ENCODE results near the gene PKDREJ.

The PKDREJ gene

GRCh38 chr22:46237453-46238124 is 25.6 kb downstream of the PKDREJ start:
- no peak for DNase-seq

GRCh38 chr22:46234969-46235368 is 28.2 kb downstream of the PKDREJ start:
- DNase-seq, result no peak

- DNase-seq, result no peak
Measured at GRCh38 chr22:46233231-46233630, 29.9 kb downstream of the PKDREJ start.

- no peak for DNase-seq
Measured at GRCh38 chr22:46230262-46230901, 32.8 kb downstream of the PKDREJ start.

- no peak for DNase-seq
Measured at GRCh38 chr22:46229701-46230100, 33.4 kb downstream of the PKDREJ start.

GRCh38 chr22:46226577-46226976 is 36.6 kb downstream of the PKDREJ start:
- DNase-seq, result no peak

GRCh38 chr22:46225631-46226030 is 37.5 kb downstream of the PKDREJ start:
- no peak for DNase-seq

GRCh38 chr22:46224898-46225290 is 38.2 kb downstream of the PKDREJ start:
- DNase-seq, result no peak

- no peak for DNase-seq
Measured at GRCh38 chr22:46224044-46224897, 38.9 kb downstream of the PKDREJ start.

GRCh38 chr22:46220921-46221320 is 42.2 kb downstream of the PKDREJ start:
- DNase-seq, result no peak

- no peak for DNase-seq
Measured at GRCh38 chr22:46219636-46220035, 43.5 kb downstream of the PKDREJ start.

- DNase-seq, result no peak
Measured at GRCh38 chr22:46214616-46215015, 48.5 kb downstream of the PKDREJ start.

- DNase-seq, result no peak
Measured at GRCh38 chr22:46214149-46214548, 49.0 kb downstream of the PKDREJ start.

GRCh38 chr22:46213052-46213451 is 50.1 kb downstream of the PKDREJ start:
- no peak for DNase-seq

GRCh38 chr22:46212195-46212594 is 50.9 kb downstream of the PKDREJ start:
- no peak for DNase-seq

GRCh38 chr22:46209262-46209661 is 53.9 kb downstream of the PKDREJ start:
- DNase-seq, result no peak
